8988T (cell line): ENCODE data around the gene ALDOB.
A peak's percentile ranks its signal among the peaks of the same experiment; 100 is the strongest.

ENCODE experiments used
- DNase-seq: peaks from one replicate; pipeline ENCODE4 v3.0.0; 2011

ALDOB gene

GRCh38 chr9:101435601-101436079, at the start of gene ALDOB:
ALDOB (minus strand) TSS chr9:101435774; CDS start chr9:101430887, 4,887 bp downstream.
- DNase-seq = no peak

- DNase-seq = no peak
Observed at GRCh38 chr9:101484046-101484445, 48.5 kb upstream of the ALDOB start.

GRCh38 chr9:101481261-101481660, 45.7 kb upstream of the ALDOB start:
- no peak for DNase-seq

GRCh38 chr9:101480386-101480785, 44.8 kb upstream of the ALDOB start:
- DNase-seq = no peak

DNA sequence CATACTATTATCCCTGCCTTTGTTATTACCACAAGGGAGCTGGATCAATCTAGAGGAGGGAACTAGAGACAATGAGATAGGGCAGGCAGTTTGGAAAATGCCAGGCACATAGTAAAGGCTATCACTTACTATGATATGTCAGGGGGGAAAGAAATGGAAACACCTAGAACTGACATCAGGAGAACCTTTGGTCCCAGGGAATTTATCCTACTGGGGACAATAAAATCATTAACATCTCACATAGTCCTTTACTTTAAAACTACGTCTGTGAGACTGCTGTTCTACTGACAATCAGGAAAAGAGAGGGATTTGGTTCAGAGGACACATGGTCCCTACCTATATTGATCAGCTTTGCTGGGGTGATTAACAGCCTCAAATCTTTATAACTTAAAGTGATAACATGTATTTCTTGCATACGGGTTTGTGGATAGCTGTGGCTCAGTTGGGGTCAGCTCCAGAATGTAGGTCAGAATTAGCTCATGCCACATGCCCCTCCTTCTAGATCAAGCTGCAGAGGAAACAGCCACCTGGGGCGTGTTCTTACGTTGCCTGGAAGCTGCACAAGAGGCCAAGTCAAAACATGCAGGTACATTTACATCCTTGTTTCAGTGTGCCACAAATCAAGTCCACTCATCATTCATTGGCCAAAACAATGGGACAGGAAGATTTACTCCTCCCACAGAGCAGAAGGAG, 43.9 kb upstream of the ALDOB start:
- DNase-seq = no peak

GRCh38 chr9:101478906-101479305, 43.3 kb upstream of the ALDOB start:
- no peak for DNase-seq

GRCh38 chr9:101478444-101478843, 42.9 kb upstream of the ALDOB start:
- no peak for DNase-seq

GRCh38 chr9:101477736-101478135, 42.2 kb upstream of the ALDOB start:
- no peak for DNase-seq

GRCh38 chr9:101477214-101477613, 41.6 kb upstream of the ALDOB start:
- no peak for DNase-seq

DNA sequence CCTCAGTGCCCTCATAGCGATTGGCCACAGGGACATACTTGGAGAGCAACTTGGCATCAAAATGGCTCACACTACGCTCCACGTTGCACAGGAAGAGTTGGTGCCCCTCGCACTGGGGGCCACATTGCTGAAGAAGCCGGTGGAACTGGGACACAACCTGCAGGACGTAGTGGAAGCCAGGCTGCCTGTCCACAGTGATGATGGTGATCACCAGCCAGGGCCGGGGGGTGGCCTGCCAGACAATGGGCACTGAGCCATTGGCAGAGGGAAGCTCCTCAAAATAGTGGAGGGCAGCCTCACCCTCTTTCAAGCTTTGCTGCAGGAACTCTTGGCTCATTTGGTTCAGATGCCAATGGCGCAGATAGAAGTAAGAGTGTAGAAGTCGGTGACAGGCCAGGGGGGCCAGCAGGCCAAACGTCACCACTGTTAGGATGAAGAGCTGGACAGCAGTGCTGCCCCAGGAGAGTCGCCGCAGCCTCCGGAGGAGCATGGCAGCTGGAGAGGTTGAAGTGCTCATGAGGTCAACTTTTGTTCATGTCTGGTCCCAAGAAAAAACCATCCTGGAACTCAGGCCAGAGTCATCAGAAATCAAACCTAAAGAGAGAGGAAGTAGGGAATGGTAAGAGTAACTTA, 41.1 kb upstream of the ALDOB start:
- no peak for DNase-seq

- no peak for DNase-seq
Observed at GRCh38 chr9:101472891-101473290, 37.3 kb upstream of the ALDOB start.

- no peak for DNase-seq
Observed at GRCh38 chr9:101470929-101471328, 35.4 kb upstream of the ALDOB start.

GRCh38 chr9:101470021-101470420, 34.4 kb upstream of the ALDOB start:
- DNase-seq = no peak

DNA sequence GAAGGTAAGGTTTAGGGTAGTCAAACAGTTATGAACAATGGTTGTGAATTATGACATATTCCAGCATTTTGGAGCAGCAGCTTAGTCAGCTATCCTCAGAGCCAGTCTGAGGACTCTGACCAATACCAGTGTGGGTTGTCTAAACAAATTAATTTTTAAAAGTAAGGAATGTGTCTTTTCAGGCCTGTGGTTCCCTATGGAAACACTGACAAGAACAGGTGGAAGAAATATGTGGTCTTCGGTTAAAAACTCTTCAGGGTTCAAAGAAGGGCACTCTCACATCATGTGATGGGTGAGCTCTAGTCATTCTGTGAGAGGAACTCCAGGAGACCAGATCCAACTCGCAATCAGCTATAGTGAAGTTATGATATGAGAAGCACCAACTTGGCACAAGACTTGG, 33.5 kb upstream of the ALDOB start:
- DNase-seq = no peak

DNA sequence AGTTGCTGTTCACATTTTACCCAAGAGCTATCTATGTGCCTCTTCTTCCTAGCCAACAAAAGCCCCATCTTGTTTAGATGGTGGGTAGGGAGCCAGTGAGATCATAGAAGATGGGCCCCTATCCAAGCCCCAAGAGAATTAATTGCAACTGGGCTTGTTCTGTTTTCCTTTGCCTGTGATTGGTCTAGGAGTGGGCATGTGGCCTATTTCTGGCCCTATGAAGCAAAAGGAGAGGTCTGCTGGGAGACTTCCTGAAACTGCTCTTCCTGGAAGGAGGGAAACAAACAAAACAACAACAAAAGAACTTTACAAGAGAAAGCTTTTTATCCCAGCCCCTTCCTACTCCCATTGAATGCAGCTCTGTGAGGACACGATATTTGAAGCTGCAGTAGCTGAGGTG, 32.5 kb upstream of the ALDOB start:
- DNase-seq = no peak

DNA sequence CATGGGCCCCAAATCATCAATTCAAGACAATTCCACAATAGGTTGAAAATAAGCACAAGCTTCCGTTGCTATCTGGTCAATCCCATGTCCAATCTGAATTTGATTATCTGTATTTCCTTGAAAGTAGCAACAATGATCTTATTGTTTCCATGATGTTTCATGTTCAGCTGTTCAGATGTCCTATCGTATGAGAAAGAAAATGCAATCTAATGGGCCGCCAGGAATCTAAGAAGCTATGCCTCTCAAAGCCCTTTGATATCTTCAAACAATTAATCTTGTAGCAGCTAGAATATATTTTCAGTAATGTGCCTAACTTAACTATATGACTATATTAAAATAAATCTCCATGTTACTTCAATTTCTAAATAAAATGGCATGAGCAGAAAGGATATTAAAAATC, 32.1 kb upstream of the ALDOB start:
- DNase-seq = no peak

GRCh38 chr9:101466863-101467262, 31.3 kb upstream of the ALDOB start:
- DNase-seq = no peak

- peak; percentile 29 for DNase-seq
Observed at GRCh38 chr9:101465326-101465915, 29.8 kb upstream of the ALDOB start.

DNA sequence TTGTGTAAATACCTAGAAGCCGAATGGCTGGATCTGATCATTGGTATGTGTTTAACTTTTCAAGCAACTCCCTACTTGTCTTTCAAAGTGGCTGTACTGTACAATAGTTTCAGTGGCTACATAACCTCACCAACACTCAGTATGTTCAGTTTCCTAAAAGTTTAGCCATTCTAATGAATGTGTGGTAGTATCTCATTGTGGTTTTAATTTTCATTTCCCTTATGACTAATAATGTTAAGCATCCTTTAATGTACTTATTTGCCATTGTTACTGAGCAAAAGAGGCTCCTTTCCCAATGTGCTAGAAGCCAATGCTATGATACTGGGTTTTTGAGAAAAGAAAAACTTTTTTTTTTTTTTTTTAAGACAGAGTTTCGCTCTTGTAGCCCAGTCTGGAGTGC, 27.8 kb upstream of the ALDOB start:
- DNase-seq = no peak

GRCh38 chr9:101462558-101462957, 27.0 kb upstream of the ALDOB start:
- no peak for DNase-seq

DNA sequence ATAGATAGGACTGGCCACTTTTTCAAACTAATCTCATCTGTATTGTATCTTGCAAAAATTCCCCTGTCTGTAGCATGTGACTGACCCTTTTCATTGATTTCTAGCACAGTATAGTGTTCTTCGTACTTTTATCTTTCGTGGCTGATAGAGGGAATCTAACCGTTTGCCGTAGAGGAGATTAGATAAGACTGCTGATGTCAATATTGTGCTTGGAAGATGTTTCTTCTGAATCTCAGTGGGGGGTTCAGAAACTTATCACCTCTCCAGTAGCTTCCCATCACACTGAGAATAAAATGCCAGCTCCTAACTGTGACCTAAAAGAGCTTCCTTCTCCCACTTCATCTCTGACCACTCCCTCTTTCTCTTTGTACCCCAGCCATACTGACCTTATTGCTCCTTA, 25.4 kb upstream of the ALDOB start:
- DNase-seq = no peak

DNA sequence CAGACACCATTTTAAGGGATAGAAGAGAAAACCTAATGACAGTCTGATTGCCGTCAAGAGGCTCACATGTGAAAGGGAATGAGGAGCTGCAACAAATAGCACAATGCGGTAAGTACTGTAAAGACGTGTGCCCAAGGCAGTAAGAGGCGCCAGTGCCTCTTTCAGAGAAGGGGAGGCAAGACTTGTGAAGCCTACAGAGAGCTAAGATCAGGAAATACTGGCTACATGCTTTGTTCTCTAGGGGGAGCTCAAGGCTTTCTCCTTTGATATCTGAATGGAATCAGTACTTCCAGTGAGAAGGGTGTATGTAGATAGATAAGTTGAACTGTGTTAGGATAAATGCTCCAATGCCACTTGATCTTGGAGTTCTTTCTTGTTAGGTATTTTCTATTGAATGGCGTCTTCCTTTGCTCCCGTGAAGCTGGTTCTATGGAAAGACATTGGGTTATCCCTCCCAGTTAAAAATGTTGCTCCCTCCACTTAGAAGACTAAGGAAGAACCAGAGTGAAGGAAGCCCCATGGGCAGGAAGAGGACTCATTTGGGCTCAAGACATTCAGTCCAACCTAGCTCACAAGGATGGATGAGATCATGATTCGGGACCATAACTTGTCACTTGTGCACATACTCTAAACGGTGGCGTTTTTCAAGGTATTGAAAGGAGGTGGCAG, 23.5 kb upstream of the ALDOB start:
- DNase-seq = peak; percentile 29

DNA sequence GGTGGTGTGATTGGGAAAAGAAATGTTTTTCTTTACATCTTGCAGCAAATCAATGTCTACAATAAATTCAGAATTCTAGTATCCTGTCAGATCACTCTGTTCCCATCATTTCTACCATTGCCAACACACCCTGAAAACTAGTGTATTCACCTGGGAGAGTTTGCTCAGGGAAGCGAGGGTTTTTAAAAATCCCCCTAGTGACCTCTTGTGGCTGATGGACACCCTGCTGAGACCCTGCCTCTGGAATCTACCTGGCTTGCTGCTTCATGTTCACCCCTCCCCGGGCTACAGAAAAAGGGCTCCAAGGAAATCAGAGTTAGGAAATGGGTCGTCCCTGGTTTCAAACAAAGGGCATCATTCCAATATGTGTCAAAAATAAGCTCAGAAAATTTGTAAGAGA, 21.4 kb upstream of the ALDOB start:
- no peak for DNase-seq
